Psoas muscle (tissue), 8 donors: Measurements from ENCODE around the gene RBM7. TPM values are rescaled to one million over a fixed set of nuclear protein-coding genes. Genes with fewer than 3 reads are reported as not detected.
A peak's percentile ranks its signal among the peaks of the same experiment; 100 is the strongest.

Experiments used
- ATAC-seq, 4 donors: fragments of 200-7000 bp; cut with Tn5 transposase; one replicate each; pipeline ENCODE4 v1.9.1; 2020; ENCODE audit warnings: moderate library complexity in 3 of 4, mild to moderate bottlenecking in 2 of 4
- DNase-seq, 2 donors: peaks; one replicate each; pipeline ENCODE4 v3.0.0-alpha.2; 2020
- H3K27ac ChIP-seq: fragments of 200-600 bp; one replicate; pipeline ENCODE4 v1.8.0; 2022
- H3K27me3 ChIP-seq, 3 donors: fragments of 200-600 bp in 1 of 3; one replicate each; pipeline versions ENCODE4 v1.6.1 to v1.8.0; 2013 to 2022; ENCODE audit warnings: low read length in 2 of 3, mild to moderate bottlenecking in 2 of 3, moderate library complexity in 1 of 3; ENCODE audit not compliant: insufficient read depth in 3 of 3
- H3K36me3 ChIP-seq, 2 donors: fragments of 200-600 bp in 1 of 2; one replicate each; pipeline versions ENCODE4 v1.6.1 to v1.8.0; 2013 to 2022; ENCODE audit warnings: low read depth in 1 of 2, mild to moderate bottlenecking in 1 of 2, moderate library complexity in 1 of 2; ENCODE audit not compliant: insufficient read depth in 1 of 2
- H3K4me1 ChIP-seq: fragments of 200-600 bp; one replicate; pipeline ENCODE4 v1.8.0; 2022
- H3K4me3 ChIP-seq: fragments of 200-600 bp; one replicate; pipeline ENCODE4 v1.8.0; 2022; ENCODE audit warnings: mild to moderate bottlenecking
- H3K9me3 ChIP-seq: fragments of 200-600 bp; one replicate; pipeline ENCODE4 v1.8.0; 2022
- CTCF ChIP-seq: fragments of 200-600 bp; IDR thresholded peaks from one replicate; pipeline ENCODE4 v1.8.0; 2022; ENCODE audit warnings: antibody characterized with exemption
- WGBS, 3 donors: extraction: QIAGEN DNeasy Blood & Tissue Kit; methylation state at CpG; one replicate each; pipeline versions ENCODE4 v1.1.6 to v1.1.7; 2013; 5-methylcytosine and 5-hydroxymethylcytosine counted together
- intact Hi-C, 2 donors: fragments of 100-400 bp; cut with DNase I; formaldehyde crosslinking; loops; one replicate each; pipeline versions ENCODE4 v1.11.0 to v1.14.2; 2022
- polyA plus RNA-seq, 3 donors: library from polyadenylated mRNA; stranded (reverse); fragments of 200-250 nt; gene quantifications; one replicate each; pipeline ENCODE4 v1.2.3, GENCODE V29; 2013
- total RNA-seq, 4 donors: library from RNA; stranded (reverse); fragmentation: NEBNext Ultra II Directional in 2 of 4; extraction: Animal tissue kit (Norgen Biotek cat#: 25700) in 2 of 4; gene quantifications; one replicate each; pipeline versions ENCODE4 v1.2.1 to v1.2.4, GENCODE V29; 2021 to 2023
- donor health status: healthy with polysubstance abuse.
- donor health status: DM: no; HTN: no; CAD: no; lungs with moderate emphysema.
- donor health status: Bipolar disorder and iron deficiency.
- donor health status: healthy.
- donor health status: DM: yes; HTN: yes; CAD: no.
- donor health status: DM: no; HTN: no; CAD: no.
- donor health status: DM: no; HTN: no; CAD: no.
- donor health status: DM: yes; HTN: yes; CAD: no.

RBM7 gene
- total and polyA plus RNA-seq, 7 donors = 9.1 to 24.1 (median 17.4) TPM

GRCh38 chr11:114432893-114433292, 32.4 kb downstream of the RBM7 start:
- no peaks in the 10 kb centered on the region for H3K27me3 ChIP-seq
- H3K36me3 ChIP-seq = no peaks in the 10 kb centered on the region
- H3K27ac ChIP-seq = no peak overlapping the region
- no peaks in the 10 kb centered on the region for H3K9me3 ChIP-seq
- TF ChIP-seq CTCF = no peak
- no peak for ATAC-seq
- no peak overlapping the region for H3K4me3 ChIP-seq
- no peaks in the 10 kb centered on the region for H3K4me1 ChIP-seq
- 94 to 96% (median 94%) methylated on average over 3 of the region's 3 CpGs for WGBS, 3 donors
- no peak for DNase-seq
- intact Hi-C loops = no loop called here

GRCh38 chr11:114433376-114433775, 32.9 kb downstream of the RBM7 start:
- H3K27ac ChIP-seq = no peak overlapping the region
- WGBS, 3 donors = 70 to 86% (median 84%) methylated on average over 4 of the region's 4 CpGs
- H3K36me3 ChIP-seq = no peaks in the 10 kb centered on the region
- H3K27me3 ChIP-seq = no peaks in the 10 kb centered on the region
- DNase-seq = no peak
- intact Hi-C loops = no loop called here
- no peak for TF ChIP-seq CTCF
- no peaks in the 10 kb centered on the region for H3K9me3 ChIP-seq
- peaks cover 3% of the 10 kb centered on the region for H3K4me1 ChIP-seq
- H3K4me3 ChIP-seq = no peak overlapping the region
- ATAC-seq = no peak

GRCh38 chr11:114438303-114438702, 37.8 kb downstream of the RBM7 start:
- no peaks in the 10 kb centered on the region for H3K36me3 ChIP-seq
- 66 to 73% (median 72%) methylated on average over 6 of the region's 6 CpGs for WGBS, 3 donors
- intact Hi-C loops = loop anchor here in 1 of 2 donors (5.0 kb wide), 1 partner anchor 36 kb away; the partner anchor contains the start of genes C11orf71 and RBM7
- peaks cover 23% of the 10 kb centered on the region for H3K4me1 ChIP-seq
- H3K27me3 ChIP-seq = no peaks in the 10 kb centered on the region
- no peak overlapping the region for H3K4me3 ChIP-seq
- no peak overlapping the region for H3K27ac ChIP-seq
- H3K9me3 ChIP-seq = no peaks in the 10 kb centered on the region
- DNase-seq (no peak), ATAC-seq (no peak)
- TF ChIP-seq CTCF = no peak

- ATAC-seq (peak; percentile 96 to 98 (median 98)), DNase-seq (peak; percentile 95 to 98)
- peak within 1 kb of the TSS; percentile 92 for H3K4me3 ChIP-seq
- H3K9me3 ChIP-seq = no peaks in the 10 kb centered on the region
- TF ChIP-seq CTCF = peak; percentile 23
- peaks cover 23% of the 10 kb centered on the region for H3K4me1 ChIP-seq
- peak within 1 kb of the TSS; percentile 85 for H3K27ac ChIP-seq
- 0 to 1% (median 0%) methylated on average over 49 to 64 of the region's 64 CpGs for WGBS, 3 donors
- intact Hi-C loops = loop anchor here (1.0 to 5.0 kb wide), 3 partner anchors 37 to 93 kb away; partner anchors contain the start of genes C11orf71 (in 2 of the 2) and RBM7 (in 2 of the 2)
- peaks cover 4 to 11% of the 10 kb centered on the region in 2 donors for H3K36me3 ChIP-seq
- H3K27me3 ChIP-seq = no peaks in the 10 kb centered on the region
Measured at GRCh38 chr11:114439229-114440120, 39.0 kb downstream of the RBM7 start, which contains the start of gene REXO2. Gene REXO2 (plus strand): TSS chr11:114439467. CDS start chr11:114439529, 62 bp downstream.
